ENCODE results near the gene MUC6.

DNA sequence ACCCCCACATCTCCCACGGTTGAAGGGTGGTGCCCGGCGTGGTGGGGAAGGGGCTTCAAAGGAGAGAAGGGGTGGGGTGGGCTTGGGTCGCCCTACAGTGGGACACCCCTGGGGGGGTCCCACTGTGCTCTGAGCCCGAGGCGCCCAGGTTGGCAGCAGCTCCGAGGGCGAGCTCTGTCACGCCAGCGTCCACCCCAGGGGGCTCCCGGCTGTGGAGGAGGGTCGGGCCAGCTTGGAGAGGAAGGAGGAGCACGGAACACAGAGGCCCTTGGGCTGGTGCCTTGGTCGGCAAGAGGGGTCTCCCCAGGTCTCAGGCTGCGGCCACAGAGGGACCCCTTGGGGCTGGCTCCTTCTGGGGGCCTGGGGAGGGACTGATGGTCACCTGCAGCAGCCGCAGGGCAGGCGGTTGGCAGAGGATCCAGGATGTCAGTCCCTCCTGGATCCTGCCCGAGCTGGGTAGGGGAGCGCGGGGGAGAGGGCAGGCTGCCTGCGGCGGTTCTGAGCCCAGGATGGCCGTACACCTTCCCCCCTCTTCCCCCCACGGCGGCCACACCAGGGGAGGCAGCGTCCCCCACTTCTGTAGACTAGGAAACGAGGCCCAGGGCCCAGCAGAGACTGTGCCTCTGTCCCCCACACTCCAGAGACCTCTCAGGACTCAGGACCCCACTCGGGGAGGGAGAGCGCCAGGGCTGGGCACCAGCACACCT lies 788 bp downstream of the MUC6 start:
- TF ChIP-seq EZH2phosphoT487 (IDR thresholded peaks at IDR 0.05; ENCODE audit: insufficient read depth, low read depth): no peak
- no peak for TF ChIP-seq EZH2 (IDR thresholded peaks at IDR 0.05; ENCODE audit: insufficient read depth, poor library complexity, severe bottlenecking)

All from GM23248 (cell line).